NCI-H510A (cell line): ENCODE data around the gene STRA6.

Source experiments
- DNase-seq: peaks from one replicate; lab custom pipeline; 2025; lab: John Stamatoyannopoulos, UW

The STRA6 gene

GRCh38 chr15:74227968-74228722 lies 25.6 kb upstream of the STRA6 start:
- DNase-seq, result no peak

GRCh38 chr15:74226761-74227540 lies 24.4 kb upstream of the STRA6 start:
- no peak for DNase-seq

GRCh38 chr15:74225928-74226327 lies 23.3 kb upstream of the STRA6 start:
- DNase-seq, result no peak

- DNase-seq, result no peak
These were observed 19.9 kb upstream of the STRA6 start for GRCh38 chr15:74222240-74223119.

GRCh38 chr15:74221399-74222239 lies 19.0 kb upstream of the STRA6 start:
- no peak for DNase-seq

GRCh38 chr15:74220475-74221248 lies 18.1 kb upstream of the STRA6 start:
- no peak for DNase-seq

GRCh38 chr15:74217907-74218885 lies 15.6 kb upstream of the STRA6 start:
- no peak for DNase-seq

- no peak for DNase-seq
These were observed 14.4 kb upstream of the STRA6 start for GRCh38 chr15:74216949-74217348.

GRCh38 chr15:74215958-74216357 lies 13.4 kb upstream of the STRA6 start:
- DNase-seq, result no peak

GRCh38 chr15:74214324-74215021 lies 11.9 kb upstream of the STRA6 start:
- no peak for DNase-seq

GRCh38 chr15:74213858-74214284 lies 11.3 kb upstream of the STRA6 start:
- no peak for DNase-seq

- DNase-seq, result no peak
These were observed 9.9 kb upstream of the STRA6 start for GRCh38 chr15:74212494-74212893.

GRCh38 chr15:74211656-74212055 lies 9.1 kb upstream of the STRA6 start:
- no peak for DNase-seq

- no peak for DNase-seq
These were observed 8.1 kb upstream of the STRA6 start for GRCh38 chr15:74210729-74211128.

- DNase-seq, result no peak
These were observed 7.5 kb upstream of the STRA6 start for GRCh38 chr15:74209997-74210671.

- no peak for DNase-seq
These were observed 7.0 kb upstream of the STRA6 start for GRCh38 chr15:74209560-74209958.

GRCh38 chr15:74208901-74209559 lies 6.4 kb upstream of the STRA6 start:
- DNase-seq, result peak; percentile 72

GRCh38 chr15:74208496-74208895 lies 5.9 kb upstream of the STRA6 start:
- no peak for DNase-seq
